ENCODE results near the gene SUFU.

SUFU gene

DNA sequence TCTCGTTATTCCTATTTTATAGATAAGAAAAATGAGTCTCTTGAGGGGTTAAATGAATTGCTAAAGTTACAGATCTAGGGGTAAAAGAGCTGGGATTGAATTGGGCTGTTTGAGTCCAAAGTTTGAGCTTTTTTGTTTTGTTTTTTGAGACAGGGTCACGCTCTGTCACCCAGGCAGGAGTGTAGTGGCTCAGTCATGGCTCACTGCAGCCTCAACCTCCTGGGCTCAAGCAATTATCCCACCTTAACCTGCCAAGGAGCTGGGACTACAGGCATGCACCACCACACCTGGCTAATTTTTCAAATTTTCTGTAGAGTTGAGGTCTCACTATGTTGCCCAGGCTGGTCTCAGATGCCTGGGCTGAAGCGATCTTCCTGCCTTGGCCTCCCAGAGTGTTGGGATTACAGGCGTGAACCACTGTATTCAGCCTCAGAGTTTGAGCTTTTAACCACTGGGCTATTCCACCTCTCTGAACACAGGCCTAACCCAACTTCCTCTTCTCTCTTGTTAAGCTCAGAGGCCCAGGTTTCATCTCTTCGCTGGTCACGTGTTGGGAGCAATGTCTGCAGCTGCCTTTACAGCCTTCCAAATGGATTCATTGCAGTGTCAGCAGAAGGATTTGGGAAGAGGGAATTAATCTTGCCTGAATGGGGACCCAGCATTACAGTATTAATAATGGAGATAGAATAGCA is 8.0 kb downstream of the SUFU start:
- no peak overlapping the region for H2AFZ ChIP-seq (ENCODE audit: low read depth, low read length)
- H3K4me1 ChIP-seq (ENCODE audit: insufficient read depth, low read length): no peaks in the 10 kb centered on the region
- peaks cover 13% of the 10 kb centered on the region for H3K79me2 ChIP-seq (ENCODE audit: insufficient read depth, low read length)
- no peak overlapping the region for H3K4me3 ChIP-seq (ENCODE audit: low read depth in 1 of 2, low read length in 2 of 2)
- H3K27me3 ChIP-seq (ENCODE audit: insufficient read depth, low read length, poor library complexity): no peaks in the 10 kb centered on the region
- ATAC-seq (ENCODE audit: insufficient read depth, low read depth) (no peak), DNase-seq (no peak)
- no peak overlapping the region for H3K27ac ChIP-seq (ENCODE audit: low read length)
- H3K36me3 ChIP-seq (ENCODE audit: insufficient read depth, low read length): peaks cover 69% of the 10 kb centered on the region
- TF ChIP-seq EZH2 (IDR thresholded peaks at IDR 0.05; ENCODE audit: borderline replicate concordance, low read depth, low read length, severe bottlenecking): no peak
- TF ChIP-seq, protein P1, sequence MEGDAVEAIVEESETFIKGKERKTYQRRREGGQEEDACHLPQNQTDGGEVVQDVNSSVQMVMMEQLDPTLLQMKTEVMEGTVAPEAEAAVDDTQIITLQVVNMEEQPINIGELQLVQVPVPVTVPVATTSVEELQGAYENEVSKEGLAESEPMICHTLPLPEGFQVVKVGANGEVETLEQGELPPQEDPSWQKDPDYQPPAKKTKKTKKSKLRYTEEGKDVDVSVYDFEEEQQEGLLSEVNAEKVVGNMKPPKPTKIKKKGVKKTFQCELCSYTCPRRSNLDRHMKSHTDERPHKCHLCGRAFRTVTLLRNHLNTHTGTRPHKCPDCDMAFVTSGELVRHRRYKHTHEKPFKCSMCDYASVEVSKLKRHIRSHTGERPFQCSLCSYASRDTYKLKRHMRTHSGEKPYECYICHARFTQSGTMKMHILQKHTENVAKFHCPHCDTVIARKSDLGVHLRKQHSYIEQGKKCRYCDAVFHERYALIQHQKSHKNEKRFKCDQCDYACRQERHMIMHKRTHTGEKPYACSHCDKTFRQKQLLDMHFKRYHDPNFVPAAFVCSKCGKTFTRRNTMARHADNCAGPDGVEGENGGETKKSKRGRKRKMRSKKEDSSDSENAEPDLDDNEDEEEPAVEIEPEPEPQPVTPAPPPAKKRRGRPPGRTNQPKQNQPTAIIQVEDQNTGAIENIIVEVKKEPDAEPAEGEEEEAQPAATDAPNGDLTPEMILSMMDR (IDR thresholded peaks at IDR 0.05; ENCODE audit: borderline replicate concordance, extremely low read depth, low read length, poor library complexity, severe bottlenecking): no peak
- H3K9ac ChIP-seq (ENCODE audit: low read depth, low read length): no peak overlapping the region
- H4K20me1 ChIP-seq (ENCODE audit: insufficient read depth, low read length): 0 out of 2 replicates have a peak, but pooled peaks cover 7% of the 10 kb centered on the region
- no peaks in the 10 kb centered on the region for H3K9me3 ChIP-seq (ENCODE audit: insufficient read depth, low read length, severe bottlenecking)
- no peak overlapping the region for H3K4me2 ChIP-seq (ENCODE audit: insufficient read depth, low read length)

DNA sequence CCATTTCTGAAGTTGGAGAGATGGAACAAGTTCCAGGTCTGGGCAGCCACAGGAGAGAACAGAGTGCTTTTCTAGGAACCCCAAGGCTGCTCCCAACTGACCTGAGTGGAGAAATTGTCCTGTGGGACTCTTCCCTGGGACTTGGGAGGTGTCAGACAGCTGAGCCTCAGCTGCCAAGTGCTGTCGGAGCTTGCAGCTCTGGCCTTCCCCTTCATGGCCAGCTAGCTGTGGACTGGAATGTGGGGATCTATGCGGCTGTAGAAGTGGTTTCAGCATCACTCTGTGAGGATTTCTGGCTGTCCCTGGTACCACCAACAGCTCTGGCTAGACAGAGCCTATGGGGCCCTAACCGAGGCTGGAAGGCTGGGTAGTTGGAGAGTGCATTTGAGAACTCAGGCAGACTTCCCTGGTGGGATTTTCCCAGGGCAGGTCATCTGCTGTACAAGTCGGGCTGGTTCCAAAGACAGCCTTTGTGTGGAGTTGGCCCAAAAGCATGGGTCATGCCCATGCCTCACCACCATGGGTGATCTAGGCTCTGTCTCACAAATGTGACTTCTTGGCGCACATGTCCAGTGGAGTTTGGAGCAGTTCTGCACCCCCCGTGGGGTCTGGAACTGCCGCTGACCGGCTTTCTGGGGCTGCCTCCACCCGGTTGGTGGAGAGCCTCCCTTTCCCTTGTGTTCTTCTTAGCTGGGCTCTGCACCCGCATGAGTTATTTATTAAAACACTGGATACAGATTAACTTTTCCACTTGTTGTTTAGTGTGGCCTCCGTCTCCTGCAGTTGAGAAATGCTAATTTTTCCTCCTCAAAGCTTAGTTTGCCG is 10.9 kb downstream of the SUFU start:
- Histone ChIP-seq H3K4me3 (ENCODE audit: low read depth in 1 of 2, low read length in 2 of 2) (no peak overlapping the region), H3K27me3 (ENCODE audit: insufficient read depth, low read length, poor library complexity) (no peaks in the 10 kb centered on the region), H3K79me2 (ENCODE audit: insufficient read depth, low read length) (no peaks in the 10 kb centered on the region), H3K9me3 (ENCODE audit: insufficient read depth, low read length, severe bottlenecking) (no peaks in the 10 kb centered on the region), H2AFZ (ENCODE audit: low read depth, low read length) (no peak overlapping the region), H4K20me1 (ENCODE audit: insufficient read depth, low read length) (0 out of 2 replicates have a peak, but pooled peaks cover 7% of the 10 kb centered on the region), H3K9ac (ENCODE audit: low read depth, low read length) (no peak overlapping the region), H3K27ac (ENCODE audit: low read length) (no peak overlapping the region), H3K4me1 (ENCODE audit: insufficient read depth, low read length) (no peaks in the 10 kb centered on the region), H3K36me3 (ENCODE audit: insufficient read depth, low read length) (peaks cover 49% of the 10 kb centered on the region), H3K4me2 (ENCODE audit: insufficient read depth, low read length) (no peak overlapping the region)
- DNase-seq: no peak
- TF ChIP-seq EZH2 (IDR thresholded peaks at IDR 0.05; ENCODE audit: borderline replicate concordance, low read depth, low read length, severe bottlenecking): no peak
- TF ChIP-seq, protein P1 (IDR thresholded peaks at IDR 0.05; ENCODE audit: borderline replicate concordance, extremely low read depth, low read length, poor library complexity, severe bottlenecking): no peak
- no peak for ATAC-seq (ENCODE audit: insufficient read depth, low read depth)

DNA sequence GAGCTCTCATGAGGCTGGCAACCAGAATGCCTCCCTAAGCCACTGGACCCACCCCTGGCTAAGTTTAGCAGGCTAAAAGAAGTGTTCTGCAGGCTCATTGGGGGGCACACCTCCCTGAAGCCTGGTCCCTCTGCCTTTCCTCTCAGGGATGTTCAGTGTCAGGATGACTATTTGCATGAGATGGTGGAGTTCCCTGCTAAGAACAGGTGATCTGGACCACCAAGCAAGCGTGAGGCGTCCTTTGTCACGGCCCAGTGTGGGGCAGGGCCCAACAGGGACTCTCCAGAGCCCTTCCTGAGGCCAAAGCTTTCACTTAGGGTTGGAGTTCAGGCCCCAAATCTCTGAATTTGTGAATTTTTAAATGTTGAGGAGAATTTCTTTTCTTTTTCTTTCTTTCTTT is 12.0 kb downstream of the SUFU start:
- Histone ChIP-seq H3K4me1 (ENCODE audit: insufficient read depth, low read length) (no peaks in the 10 kb centered on the region), H2AFZ (ENCODE audit: low read depth, low read length) (no peak overlapping the region), H4K20me1 (ENCODE audit: insufficient read depth, low read length) (0 out of 2 replicates have a peak, but pooled peaks cover 7% of the 10 kb centered on the region), H3K79me2 (ENCODE audit: insufficient read depth, low read length) (0 out of 2 replicates have a peak, but pooled peaks cover 2% of the 10 kb centered on the region), H3K27ac (ENCODE audit: low read length) (no peak overlapping the region), H3K9me3 (ENCODE audit: insufficient read depth, low read length, severe bottlenecking) (no peaks in the 10 kb centered on the region), H3K36me3 (ENCODE audit: insufficient read depth, low read length) (peaks cover 44% of the 10 kb centered on the region), H3K4me3 (ENCODE audit: low read depth in 1 of 2, low read length in 2 of 2) (no peak overlapping the region), H3K9ac (ENCODE audit: low read depth, low read length) (no peak overlapping the region), H3K4me2 (ENCODE audit: insufficient read depth, low read length) (no peak overlapping the region), H3K27me3 (ENCODE audit: insufficient read depth, low read length, poor library complexity) (no peaks in the 10 kb centered on the region)
- no peak for TF ChIP-seq EZH2 (IDR thresholded peaks at IDR 0.05; ENCODE audit: borderline replicate concordance, low read depth, low read length, severe bottlenecking)
- TF ChIP-seq, protein P1 (IDR thresholded peaks at IDR 0.05; ENCODE audit: borderline replicate concordance, extremely low read depth, low read length, poor library complexity, severe bottlenecking): no peak
- ATAC-seq (ENCODE audit: insufficient read depth, low read depth) (no peak), DNase-seq (no peak)
